ENCODE measurements around the gene TSPAN7.

TSPAN7 gene

GRCh38 chrX:38599796-38600755 lies 38.7 kb downstream of the TSPAN7 start:
- no peak for TF ChIP-seq CTCF (IDR thresholded peaks at IDR 0.05; ENCODE audit: control insufficient read depth, insufficient read depth, low read depth, low read length, missing control alignments)
- DNase-seq (ENCODE audit: low read depth) = no peak
- no peak overlapping the region for H3K4me3 ChIP-seq (ENCODE audit: control insufficient read depth, low read depth, low read length)

GRCh38 chrX:38601866-38602265 lies 40.5 kb downstream of the TSPAN7 start:
- TF ChIP-seq CTCF (IDR thresholded peaks at IDR 0.05; ENCODE audit: control insufficient read depth, insufficient read depth, low read depth, low read length, missing control alignments) = no peak
- no peak for DNase-seq (ENCODE audit: low read depth)
- no peak overlapping the region for H3K4me3 ChIP-seq (ENCODE audit: control insufficient read depth, low read depth, low read length)

DNA sequence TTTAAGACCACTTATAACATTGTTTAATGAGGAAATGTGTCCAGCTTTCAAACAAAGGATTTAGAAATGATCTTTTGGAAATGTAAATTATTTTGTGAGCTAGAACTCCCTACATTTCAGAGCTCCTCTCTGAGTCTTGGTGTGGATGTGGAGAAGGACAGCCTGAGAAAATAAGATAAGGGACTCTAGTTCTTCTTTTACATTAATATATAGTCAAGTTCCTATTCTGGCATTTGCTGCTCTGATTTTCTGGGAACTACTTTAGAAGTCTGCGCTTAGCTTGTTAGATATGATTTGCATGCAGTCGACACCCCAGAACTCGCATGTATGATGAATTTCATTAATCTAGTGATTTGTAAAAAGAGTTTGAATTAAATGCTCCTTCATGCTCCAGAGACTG lies 45.5 kb downstream of the TSPAN7 start:
- DNase-seq (ENCODE audit: low read depth) = no peak
- no peak for TF ChIP-seq CTCF (IDR thresholded peaks at IDR 0.05; ENCODE audit: control insufficient read depth, insufficient read depth, low read depth, low read length, missing control alignments)
- no peak overlapping the region for H3K4me3 ChIP-seq (ENCODE audit: control insufficient read depth, low read depth, low read length)

DNA sequence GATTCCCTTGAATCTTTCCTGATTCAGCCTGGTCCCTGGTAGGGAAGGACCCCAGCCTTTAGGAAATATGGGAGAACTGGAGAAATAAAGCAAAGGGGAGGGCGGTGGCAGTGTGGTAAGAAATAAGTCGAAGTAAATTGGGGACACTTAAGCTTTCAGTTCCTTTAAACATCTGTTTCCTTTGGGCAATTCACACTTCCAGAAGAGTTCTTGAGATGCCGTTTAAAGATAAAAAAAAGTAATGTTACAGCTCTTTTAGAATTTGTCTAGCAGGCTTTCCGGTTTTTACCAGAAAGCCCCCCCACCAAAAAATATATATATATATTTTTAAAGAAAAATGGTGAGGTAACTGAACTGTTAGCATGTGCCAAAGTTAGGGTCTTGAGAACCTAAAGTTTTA lies 46.6 kb downstream of the TSPAN7 start:
- no peak overlapping the region for H3K4me3 ChIP-seq (ENCODE audit: control insufficient read depth, low read depth, low read length)
- no peak for DNase-seq (ENCODE audit: low read depth)
- no peak for TF ChIP-seq CTCF (IDR thresholded peaks at IDR 0.05; ENCODE audit: control insufficient read depth, insufficient read depth, low read depth, low read length, missing control alignments)

DNA sequence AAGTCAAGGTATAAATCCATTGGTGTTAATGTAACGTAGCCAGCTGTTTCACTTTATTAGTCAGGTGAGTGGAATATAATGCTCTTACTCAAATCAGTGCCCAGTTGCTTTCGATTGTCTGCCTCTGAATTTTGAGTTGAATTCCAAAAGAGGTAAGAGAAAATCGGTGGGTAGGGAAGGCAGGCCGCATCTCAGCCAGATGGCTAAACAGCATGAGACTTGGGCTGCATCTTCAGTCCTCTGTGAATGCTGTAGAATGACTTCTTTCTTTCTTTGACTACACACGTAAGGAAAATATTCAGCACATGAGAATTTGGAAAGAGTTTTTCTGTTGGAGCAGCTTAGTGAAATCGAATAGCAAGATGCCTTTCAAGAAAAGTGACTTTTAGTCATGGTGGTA lies 49.5 kb downstream of the TSPAN7 start:
- no peak for DNase-seq (ENCODE audit: low read depth)
- TF ChIP-seq CTCF (IDR thresholded peaks at IDR 0.05; ENCODE audit: control insufficient read depth, insufficient read depth, low read depth, low read length, missing control alignments) = no peak
- H3K4me3 ChIP-seq (ENCODE audit: control insufficient read depth, low read depth, low read length) = no peak overlapping the region

DNA sequence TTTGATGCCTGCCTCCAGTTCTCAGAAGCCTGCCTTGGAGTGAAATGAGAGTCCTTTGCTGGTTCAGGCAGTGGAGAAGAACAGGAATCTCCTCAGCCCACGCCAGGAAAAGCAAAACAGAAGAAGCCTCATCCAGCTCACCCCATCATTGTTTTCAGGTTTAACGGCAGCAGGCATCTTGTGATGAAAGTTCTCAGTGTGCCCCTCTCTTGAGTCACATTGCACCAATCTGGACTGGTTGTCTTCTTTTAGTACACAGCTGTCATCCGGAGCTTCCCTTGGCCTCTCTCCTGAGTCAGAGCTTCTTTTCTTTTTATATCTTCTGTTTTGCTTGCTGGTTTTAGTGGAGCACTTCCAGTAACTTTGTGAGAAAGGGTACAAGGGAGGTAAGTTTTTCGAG lies 50.9 kb downstream of the TSPAN7 start:
- TF ChIP-seq CTCF (IDR thresholded peaks at IDR 0.05; ENCODE audit: control insufficient read depth, insufficient read depth, low read depth, low read length, missing control alignments) = no peak

More for the DNA sequence above, 50.9 kb downstream of the TSPAN7 start:
- no peak overlapping the region for H3K4me3 ChIP-seq (ENCODE audit: control insufficient read depth, low read depth, low read length)
- no peak for DNase-seq (ENCODE audit: low read depth)

All from AG09309 (cell line).